Cardiac septum (tissue), 1 donor: ENCODE measurements around the gene BARX1. TPM values are rescaled to one million over a fixed set of nuclear protein-coding genes. Genes with fewer than 3 reads are reported as not detected.
"Not testable (repeated sequence)": the region's sequence is repeated elsewhere in the genome, so short reads cannot be mapped to it uniquely, and the experiment has no call there.

Source experiments
- DNase-seq: peaks from one replicate; pipeline ENCODE4 v3.0.0-alpha.2; 2020; ENCODE audit warnings: low spot score
- intact Hi-C: fragments of 100-400 bp; cut with DNase I; formaldehyde crosslinking; loops from one replicate; pipeline ENCODE4 v1.14.0; 2022
- total RNA-seq: library from RNA; stranded (reverse); fragmentation: NEBNext Ultra II Directional; extraction: Animal tissue kit (Norgen Biotek cat#: 25700); gene quantifications from one replicate; pipeline ENCODE4 v1.2.1, GENCODE V29; 2021
- donor health status: DM: no; HTN: no; CAD: no.

BARX1 gene
- total RNA-seq, 1 donor from 2014 or later = 0.19 TPM

DNA sequence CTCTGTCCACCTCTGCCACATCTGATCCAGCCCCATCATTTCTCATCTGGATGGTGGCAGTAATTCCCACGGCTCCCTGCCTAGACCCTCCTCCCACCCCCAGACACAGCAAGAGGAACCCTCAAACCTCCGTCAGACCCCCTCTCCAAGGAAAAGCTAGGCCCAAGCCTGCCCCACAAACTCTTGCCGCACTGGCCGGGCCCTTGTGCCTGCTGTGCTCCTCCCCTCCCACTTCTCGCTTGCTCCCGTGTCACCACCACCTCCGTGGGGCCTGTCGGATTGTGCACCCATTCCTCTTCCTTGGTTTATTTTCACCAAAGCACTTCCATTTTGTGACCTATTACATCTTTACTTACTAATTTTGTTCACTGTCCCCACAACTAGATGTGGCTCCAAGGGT, 14.2 kb downstream of the BARX1 start:
- DNase-seq = no peak
- intact Hi-C loops = no loop called here

DNA sequence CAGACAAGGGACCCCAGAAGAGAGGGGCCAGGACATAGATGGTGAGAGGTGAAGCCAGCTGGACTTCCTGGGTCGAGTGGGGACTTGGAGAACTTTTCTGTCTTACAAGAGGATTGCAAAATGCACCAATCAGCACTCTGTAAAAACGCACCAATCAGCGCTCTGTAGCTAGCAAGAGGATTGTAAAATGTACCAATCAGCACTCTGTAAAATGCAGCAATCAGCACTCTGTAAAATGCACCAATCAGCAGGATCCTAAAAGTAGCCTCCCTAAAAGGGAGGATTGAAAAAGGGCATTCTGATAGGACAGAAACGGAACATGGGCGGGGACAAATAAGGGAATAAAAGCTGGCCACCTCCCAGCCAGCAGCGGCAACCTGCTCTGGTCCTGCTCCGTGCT, 15.6 kb downstream of the BARX1 start:
- DNase-seq, intact Hi-C loops: not testable (repeated sequence)

DNA sequence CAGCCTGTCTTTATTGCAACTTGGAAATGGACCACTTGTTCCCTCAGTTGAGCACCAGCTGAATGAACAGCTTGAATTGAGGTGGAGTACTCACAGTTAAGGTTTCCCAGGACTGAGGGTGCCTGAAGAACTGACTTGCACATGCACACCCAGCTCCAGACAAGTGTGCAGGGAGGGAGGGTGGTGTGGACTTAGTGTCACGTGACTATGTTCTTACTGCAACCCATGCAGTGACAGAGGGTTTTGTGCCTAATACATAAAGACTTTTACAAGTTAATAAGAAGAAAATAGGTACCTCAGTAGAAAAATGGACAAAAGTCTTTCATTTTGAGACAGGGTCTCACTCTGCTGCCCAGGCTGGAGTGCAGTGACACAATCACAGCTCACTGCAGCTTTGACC, 18.0 kb downstream of the BARX1 start:
- DNase-seq = no peak
- intact Hi-C loops = no loop called here

DNA sequence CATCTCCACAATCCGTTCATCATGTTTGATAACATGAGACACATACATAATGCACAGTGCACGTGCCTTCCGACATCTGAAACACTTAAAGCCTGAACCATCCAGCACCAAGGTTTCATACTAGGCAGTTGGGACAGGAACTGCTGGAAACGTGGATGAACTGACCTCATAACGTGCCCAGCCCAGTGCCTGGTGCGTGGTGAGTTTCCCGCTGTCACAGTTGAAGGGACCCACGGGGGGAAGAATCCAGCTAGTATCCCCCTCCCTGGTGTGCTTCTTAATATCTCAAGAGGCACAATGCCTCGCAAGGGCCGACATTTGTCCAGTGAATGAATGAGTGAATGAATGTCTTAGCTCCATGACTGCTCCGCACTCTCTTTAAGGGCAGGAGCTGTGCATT, 23.2 kb downstream of the BARX1 start:
- no peak for DNase-seq
- intact Hi-C loops = no loop called here

DNA sequence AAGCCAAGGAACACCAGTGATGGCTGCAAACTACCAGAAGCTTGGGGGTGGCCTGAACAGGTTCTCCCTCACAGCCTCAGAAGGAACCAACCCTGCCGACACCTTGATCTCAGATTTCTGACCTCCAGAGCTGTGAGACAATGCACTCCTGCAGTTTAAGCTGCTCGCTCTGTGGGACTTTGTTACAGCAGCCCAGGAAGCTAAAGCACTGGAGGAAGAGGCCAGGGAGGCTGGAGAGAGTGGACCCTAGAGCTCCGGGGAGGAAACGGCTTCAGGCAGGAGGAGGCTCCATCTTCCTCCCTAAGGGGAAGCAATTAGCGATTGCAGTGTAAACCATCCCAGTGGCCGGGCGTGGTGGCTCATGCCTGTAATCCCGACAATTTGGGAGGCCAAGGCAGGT, 25.1 kb downstream of the BARX1 start:
- no peak for DNase-seq
- intact Hi-C loops = no loop called here

DNA sequence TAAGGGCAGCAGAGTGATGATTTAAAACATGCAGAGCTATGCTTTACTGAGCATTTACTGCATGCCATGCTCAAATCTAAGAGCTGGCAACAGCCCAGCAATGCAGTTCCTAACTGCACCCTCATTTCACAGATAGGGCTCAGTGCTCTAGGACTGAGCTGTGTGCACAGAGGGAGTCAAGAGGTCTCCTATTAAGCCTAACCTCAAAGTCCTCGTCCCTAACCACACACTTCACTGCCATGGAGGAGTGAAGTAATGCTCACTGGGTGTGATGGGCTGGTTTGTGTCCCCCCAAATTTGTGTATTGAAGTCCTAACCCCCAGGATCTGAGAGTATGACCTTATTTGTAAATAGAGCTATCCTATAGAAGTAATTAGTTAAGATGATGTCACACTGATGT, 25.9 kb downstream of the BARX1 start:
- intact Hi-C loops = no loop called here
- DNase-seq = no peak

DNA sequence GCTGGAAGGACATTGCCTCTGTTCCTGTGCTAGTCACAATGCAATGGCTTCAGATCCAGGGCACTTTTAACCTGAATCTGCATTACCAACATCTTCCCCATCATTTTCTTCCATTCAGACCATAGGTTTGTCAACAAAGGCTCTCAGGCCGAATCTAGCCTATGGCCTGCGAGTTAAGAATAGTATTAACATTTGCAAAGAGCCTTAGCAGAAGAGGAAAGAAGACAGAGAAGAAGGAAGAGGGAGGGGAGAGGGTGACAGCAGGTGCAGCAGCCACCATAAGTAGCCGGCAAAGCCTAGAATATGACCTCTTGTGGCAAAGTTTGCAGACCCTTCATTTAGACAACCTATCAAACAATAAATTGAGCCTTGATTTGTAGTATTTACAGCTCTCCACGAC, 32.6 kb downstream of the BARX1 start:
- intact Hi-C loops = no loop called here
- DNase-seq = no peak

DNA sequence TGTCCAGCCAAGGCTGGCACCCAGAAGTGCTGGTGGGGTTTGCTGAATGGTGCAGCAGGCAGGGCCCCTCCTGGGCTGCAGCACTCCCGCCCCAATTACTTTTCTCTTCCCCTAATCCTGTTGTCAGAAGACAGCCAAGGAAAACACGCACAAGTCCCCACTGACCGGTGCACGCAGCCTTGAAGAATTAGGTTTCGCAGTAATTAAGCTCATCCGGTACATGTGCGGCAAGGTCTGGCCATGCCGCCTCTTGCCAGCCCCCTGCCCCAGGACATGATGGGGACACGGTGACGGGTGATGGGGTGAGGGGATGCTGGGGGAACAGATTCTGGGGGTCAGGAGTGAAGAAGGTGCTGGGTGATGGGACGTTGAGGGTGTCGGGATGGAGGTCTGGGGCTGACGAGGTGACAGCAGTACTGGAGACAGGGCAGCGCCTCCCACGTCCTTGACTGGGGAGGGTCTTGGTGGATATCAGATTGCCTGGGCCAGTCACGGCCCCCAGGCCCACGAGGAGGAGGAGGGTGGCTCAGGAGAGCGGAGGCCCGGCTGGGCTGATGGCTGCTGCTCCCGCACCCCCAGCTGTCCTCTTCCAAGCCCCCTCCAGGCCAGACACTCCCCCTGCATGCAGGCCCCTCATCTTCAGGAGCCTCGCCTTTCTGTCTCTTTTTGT, 34.9 kb downstream of the BARX1 start:
- intact Hi-C loops = no loop called here
- DNase-seq = no peak

DNA sequence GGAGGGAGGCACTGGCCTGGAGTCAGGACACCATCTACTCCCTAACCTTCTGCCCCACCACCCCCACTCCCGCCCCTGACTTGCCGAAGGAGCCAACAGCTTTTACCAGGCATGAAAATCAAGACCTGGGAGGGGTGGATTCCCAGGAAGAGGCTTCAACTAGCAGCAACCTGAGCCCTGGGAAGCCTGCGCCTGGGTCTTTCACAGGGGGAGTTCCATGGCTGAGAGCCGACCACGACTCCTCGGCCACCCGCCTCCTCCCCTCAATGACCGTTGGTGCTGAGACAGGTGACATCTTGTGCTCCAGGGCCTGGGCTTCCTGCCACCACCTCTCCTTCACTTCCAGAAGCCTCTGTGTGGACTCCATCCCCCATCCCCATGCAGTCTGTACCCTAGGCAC, 37.1 kb downstream of the BARX1 start:
- intact Hi-C loops = no loop called here
- no peak for DNase-seq

DNA sequence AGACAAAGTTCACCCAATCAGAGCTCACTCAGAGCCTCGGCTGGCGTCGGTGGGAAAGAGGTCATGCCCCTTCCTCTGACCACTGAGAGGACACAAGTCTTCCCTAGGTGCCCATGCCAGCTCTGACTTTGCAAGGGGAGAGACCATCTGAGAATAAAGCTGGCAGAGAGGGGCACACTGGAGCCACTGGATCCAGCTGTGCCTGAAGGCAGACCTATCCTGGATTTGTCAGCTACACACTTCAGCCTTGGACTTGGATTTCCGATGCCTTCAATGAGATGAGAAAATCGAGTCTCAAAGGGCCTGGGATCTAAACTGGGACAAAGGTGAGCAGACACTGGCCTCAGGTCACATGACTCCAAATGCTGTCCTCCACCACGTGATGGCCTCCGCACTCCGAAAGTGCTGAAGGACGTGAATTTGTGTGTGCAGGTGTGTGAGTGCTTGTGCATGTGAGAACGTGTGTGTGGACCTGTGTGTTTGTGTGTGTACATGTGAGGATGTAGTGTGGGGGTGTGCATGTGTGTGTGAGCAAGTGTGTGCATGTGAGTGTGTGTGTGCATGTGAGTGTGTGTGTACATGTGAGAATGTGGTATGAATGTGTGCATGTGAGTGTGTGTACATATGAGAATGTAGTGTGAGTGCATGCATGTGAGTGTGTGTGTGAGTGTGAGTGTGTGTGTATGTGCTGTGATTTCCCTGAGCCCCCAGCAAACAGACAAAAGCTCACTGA, 37.9 kb downstream of the BARX1 start:
- DNase-seq = no peak
- intact Hi-C loops = no loop called here

DNA sequence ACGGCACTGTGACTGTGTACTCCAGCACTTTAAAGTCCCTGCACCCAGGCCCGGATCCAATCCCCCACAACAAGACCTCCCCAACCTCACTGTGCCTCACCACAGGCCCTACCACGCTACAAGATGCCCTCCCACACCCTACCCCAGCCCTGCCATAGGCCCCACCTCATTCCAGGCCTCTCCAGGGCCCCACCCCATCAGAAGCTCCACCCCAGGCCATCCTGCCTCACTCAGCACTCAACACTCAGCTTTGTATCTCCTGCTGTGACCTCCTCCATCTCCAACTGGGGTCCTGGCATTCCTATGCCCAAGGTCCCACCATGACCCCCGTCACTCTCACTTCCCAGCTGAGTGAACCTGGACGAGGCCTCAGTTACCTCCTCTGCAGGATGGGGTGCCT, 38.8 kb downstream of the BARX1 start:
- DNase-seq = no peak

DNA sequence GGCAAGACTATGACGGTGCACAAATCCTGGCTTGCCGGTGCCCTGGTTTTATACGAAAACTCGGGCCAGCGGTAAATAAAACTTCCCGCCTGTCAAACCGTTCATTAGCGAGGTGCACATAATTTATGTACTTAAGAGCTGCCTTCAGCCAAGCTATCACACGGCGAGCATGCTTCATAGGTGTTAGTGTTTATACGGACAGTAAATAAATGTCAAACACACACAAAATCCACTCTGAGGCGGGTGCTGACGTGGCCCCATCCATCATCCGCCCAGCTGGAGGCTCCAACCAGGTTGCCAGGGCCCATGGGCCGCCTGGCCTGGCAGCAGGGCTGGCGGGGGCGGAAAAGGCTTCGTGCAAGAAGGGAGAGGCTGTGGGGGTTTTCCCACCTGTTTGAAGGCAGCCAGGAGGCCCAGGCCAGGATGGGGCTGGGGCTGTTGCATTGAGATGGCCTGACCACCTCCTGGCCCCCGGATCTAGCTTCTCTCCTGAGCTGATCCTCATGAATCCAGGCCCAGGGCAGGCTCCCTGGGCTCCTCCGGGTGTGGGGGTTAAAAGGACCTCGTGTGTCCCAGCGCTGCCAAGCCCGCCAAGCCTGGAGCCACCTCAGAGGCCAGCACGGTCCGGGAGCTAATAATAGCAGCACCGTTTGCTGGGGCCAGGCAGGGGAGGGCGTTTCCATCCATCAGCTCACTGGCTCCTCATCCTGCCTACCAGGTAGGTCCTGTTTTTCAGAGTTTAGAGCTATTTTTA, 43.2 kb downstream of the BARX1 start:
- intact Hi-C loops = no loop called here
- DNase-seq = no peak

More for the DNA sequence above, 38.8 kb downstream of the BARX1 start:
- intact Hi-C loops = no loop called here

DNA sequence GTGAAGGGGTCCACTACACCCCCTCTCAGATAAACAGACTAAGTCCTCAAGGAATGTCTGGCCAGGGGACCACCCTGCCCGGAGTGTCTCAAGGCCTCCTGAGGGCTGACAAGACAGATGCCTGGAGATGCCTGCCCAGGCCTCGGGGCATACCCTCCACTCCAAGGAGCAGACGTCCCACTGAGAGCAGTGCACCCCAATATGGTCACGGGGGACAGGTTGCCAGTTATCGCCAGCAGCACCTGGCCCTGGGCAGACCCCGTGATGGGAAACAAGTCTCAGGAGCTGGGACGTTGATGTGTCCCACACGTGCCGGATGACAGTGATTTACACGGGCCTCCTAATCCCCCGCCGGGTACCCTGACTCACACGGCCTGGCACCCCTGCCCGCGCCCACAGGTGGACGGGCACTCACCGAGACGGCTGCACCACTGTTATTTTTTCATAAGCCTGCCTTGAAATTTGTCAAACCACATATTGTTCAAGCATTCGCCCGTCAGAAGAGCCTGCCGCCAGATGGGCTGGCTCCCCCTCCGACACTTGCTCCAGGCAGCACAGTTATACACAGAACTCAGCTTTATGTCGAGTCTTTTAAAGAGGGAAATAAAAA, 43.9 kb downstream of the BARX1 start:
- DNase-seq = no peak
- intact Hi-C loops = no loop called here

DNA sequence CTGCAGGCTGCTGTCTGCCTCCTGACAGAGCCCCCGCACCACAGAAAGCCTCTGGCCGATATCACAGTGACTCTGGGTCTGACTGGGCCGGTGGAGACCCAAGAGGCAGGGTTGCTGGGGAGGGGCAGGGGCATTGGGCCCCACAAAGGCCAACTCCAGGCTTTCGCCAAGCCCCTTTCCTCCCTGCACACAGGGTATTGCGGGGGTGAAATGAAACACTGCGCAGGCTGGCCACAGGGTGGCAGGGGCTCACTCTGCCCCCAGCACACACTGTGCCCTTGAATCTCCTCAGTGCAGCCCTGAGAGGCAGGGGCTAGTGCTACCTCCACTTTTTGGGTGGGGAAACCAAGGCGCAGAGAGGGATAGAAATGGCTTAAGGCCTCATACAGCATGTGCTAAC, 44.6 kb downstream of the BARX1 start:
- no peak for DNase-seq
- intact Hi-C loops = no loop called here

DNA sequence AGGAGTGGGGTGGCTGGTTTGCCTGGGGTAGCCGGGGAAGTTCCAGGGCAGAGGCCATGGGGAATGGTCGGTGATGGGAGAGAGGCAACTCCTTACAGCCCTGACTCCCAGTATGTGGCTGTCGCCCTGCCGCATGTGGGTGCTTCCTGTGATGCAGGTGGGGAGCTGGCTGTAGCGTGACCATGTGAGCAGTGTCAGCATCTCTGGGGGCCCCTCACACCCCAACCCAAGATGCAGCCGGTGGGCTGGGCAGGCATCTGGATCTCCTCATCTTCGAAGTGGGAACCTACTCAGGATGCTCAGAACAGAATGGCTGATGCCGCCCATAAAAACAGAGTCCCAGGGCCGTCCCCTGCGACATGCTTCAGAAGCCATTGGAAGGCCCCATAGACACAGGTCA, 45.0 kb downstream of the BARX1 start:
- no peak for DNase-seq

DNA sequence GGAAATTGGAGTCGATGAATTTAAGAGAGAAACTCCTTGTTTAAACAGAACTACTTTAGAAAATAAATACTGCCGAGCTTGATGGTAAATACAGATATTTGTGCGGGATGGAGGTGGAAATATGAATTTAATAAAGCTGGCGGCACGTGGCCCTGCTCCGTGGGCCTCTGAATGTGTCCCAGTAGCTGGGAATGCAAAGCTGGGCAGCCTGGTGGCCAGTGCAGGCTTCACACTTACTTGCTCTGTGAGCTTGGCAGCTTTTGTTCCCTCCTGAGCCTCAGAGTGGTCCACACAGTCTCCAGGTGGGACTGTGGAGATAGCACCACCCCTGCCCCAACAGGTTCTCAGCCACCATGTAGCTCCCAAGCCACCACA, 45.9 kb downstream of the BARX1 start:
- intact Hi-C loops = no loop called here
- no peak for DNase-seq

More for the DNA sequence above, 45.0 kb downstream of the BARX1 start:
- intact Hi-C loops = no loop called here

DNA sequence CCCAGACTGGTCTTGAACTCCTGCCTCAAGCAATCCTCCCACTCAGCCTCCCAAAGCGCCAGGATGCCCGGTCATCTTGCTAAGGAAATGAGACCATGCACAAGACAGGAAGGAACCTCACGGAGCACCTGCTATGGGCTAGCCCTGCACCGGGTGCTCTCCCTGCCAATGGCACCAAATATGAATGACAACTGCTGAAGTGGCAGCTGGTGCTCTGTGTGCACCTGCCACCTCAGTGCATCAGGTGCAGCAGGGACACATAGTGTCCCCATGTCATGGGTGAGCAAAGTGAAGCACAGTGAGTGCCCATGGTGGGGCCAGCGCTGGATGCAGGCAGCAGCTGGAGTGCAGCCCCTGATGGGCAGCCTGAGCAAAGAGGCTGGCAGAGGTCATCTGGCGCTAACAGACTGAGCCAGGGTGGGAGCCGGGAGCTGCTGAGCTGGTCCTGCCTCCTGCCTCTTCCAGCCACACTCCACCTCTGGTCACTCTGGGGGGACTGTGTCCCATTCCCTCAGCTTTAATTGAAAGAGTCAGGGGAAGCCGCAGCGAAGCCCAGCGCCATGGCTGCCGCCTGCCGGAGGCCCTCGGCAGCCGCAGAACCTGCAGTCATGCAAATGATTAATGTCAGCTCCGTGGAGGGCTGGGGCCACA, 46.4 kb downstream of the BARX1 start:
- intact Hi-C loops = no loop called here
- no peak for DNase-seq

DNA sequence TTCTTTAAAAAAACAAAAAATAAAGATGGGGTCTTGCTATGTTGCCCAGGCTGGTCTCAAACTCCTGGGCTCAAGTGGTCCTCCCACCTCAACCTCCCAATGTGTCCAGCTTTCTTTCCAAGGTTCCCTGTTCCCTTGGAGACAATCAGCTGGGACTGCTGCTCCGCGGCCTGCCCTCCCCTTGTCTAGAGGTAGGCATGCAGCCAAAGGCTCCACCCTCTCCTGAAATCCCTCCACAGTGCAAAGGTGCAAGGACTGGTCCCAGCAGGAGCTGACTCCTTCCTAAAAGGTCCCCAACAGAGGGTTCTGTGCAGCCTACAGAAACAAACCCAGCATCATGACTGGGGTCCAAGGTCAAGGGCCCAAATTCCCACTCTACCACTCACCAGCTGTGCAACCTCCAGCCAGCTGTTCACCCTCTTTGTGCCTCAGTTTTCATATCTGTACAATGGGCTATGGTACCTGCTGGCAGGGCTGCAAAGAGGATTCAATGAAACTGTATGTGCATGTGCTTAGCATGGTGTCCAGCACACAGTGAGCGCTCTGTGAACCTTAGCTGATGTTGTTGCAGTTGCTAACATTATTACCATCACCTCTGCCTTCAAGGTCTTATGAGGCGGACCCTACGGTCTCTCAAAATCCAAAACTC, 47.5 kb downstream of the BARX1 start:
- intact Hi-C loops = no loop called here
- DNase-seq = peak; percentile 20

DNA sequence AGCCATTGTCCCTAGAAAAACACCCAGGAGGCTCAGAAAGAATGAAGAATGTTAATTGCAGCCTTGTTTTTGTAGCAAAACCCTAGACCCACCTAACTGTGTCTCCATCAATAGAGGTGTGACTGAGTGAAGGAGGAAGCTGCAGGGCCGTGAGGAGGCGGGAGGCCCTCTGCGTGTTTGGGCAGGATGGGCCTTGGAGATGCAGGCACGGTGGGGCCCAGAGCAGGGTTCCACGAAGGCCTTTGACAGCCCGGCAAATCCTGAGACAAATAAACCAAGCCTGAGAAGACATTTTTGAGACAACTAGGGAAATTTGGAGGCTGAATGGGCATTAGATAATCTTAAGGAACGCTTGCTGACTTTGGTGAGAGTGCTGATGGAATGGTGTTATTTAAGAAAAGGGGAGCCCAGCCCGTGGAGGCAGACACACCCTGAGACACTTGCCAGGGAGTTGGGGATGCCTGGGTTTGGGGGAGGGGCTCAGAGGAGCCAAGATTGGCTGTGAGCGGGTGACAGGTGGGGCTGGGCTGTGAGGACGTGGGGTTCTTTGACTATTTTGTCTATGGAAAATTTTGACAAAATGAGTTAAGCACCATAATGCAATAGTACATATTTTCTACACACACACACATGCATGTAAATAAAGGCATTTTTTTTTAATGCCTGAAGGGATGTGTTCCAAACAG, 48.8 kb downstream of the BARX1 start:
- intact Hi-C loops = no loop called here
- DNase-seq = peak; percentile 19
